Lung microvascular endothelial cell (primary cell): ENCODE data around the gene SLC11A1. TPM values are rescaled to one million over a fixed set of nuclear protein-coding genes. Genes with fewer than 3 reads are reported as not detected.

ENCODE experiments used
- DNase-seq, 2 donors: peaks; one replicate each; pipeline versions ENCODE4 v3.0.0 to v3.0.0-alpha.2; 2010; ENCODE audit warnings: low read depth in 2 of 2
- total RNA-seq: library from RNA; depleted of rRNA; stranded (reverse); fragments of >200 nt; gene quantifications from 2 replicates; pipeline ENCODE4 v1.2.1, GENCODE V29; 2014

The SLC11A1 gene, protein sequence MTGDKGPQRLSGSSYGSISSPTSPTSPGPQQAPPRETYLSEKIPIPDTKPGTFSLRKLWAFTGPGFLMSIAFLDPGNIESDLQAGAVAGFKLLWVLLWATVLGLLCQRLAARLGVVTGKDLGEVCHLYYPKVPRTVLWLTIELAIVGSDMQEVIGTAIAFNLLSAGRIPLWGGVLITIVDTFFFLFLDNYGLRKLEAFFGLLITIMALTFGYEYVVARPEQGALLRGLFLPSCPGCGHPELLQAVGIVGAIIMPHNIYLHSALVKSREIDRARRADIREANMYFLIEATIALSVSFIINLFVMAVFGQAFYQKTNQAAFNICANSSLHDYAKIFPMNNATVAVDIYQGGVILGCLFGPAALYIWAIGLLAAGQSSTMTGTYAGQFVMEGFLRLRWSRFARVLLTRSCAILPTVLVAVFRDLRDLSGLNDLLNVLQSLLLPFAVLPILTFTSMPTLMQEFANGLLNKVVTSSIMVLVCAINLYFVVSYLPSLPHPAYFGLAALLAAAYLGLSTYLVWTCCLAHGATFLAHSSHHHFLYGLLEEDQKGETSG
- under 0.01 and 0.20 TPM in 2 replicates for total RNA-seq

DNA sequence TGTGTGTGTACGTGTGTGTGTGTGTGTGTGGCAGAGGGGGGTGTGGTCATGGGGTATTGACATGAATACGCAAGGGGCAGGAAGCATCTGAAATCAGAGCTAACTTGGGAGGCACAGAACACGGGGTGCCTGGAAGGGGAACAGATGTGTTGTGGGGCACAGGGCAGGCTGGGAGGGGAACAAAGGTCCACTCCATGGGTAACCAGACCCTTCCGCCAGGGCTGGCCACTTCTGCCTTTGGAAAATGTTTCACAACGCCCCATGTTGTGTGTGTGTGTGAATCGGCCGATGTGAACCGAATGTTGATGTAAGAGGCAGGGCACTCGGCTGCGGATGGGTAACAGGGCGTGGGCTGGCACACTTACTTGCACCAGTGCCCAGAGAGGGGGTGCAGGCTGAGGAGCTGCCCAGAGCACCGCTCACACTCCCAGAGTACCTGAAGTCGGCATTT lies at the start of gene SLC11A1:
TSS of gene SLC11A1 (plus strand) at position 358 of the 451 bp plus-strand sequence. CDS start 96 bp downstream, outside the sequence.
- no peak for DNase-seq

DNA sequence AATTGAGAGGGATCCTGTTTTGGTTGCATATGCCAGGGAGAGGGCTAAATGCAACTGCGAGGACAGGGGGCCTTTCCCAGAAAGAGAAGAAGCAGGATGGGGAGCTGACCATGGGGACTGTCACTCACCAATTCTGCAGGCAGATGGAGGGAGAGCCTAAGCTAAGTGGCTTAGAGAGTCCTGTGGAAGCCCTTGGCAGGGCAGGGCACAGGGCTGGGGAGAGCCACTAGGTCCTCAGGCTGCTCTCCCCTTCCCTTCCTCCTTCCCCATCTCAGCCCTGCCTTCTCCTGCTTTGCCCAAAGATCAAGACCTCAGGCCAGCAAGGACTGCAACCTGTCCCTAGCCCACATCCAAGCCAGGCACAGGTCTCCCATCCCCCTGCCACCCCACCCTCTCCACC lies 49.8 kb upstream of the SLC11A1 start:
- no peak for DNase-seq

DNA sequence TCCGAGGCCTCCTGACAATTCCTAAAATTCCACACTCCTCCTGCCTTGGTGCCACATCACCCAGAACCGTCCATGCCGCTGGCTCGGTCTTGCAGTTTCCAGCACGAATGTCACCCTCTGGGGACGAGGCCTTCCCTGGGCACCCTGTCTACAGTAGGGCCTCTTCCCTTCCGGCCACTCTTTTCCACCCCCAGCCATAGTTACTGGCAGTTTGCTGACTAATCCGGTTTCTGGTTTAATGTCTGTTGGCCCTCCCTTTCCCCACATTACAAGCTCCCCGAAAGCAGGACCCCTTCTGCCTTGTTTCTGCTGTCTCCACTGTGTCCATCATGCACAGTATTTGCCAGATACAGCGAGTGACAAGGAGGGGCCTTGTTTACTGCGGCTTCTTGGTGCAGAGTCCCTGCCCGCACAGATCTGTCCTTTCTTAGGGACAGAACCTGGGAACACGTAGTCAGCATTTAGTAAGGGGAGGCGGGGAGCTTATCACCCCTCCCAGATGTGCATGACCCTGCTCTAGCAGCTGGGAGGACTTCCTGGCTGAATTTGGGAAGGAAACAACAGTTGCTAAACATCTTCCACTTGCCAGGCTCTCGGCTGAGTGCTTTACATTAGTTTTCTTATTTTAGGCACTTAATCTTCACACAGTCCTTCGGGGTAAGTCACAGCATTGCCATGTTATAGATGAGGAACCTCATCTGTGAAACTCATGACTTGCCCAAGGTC lies 49.0 kb upstream of the SLC11A1 start:
- DNase-seq = no peak

DNA sequence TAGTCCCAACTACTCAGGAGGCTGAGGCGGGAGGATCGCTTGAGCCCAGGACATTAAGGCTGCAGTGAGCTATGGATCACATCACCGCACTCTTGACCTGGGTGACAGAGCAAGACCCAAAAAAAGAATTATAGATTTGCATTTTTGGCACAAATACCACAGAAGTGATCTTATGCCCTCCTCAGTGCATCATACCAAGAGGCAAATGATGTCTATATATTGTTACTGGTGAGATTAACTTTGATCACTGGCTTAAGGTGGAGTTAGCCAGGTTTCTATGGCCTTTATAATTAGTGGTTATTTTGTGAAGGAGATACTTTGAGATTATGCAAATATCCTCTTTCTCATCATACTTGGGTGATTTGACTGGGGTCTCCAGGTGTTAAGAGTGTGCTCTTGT lies 47.5 kb upstream of the SLC11A1 start:
- no peak for DNase-seq

DNA sequence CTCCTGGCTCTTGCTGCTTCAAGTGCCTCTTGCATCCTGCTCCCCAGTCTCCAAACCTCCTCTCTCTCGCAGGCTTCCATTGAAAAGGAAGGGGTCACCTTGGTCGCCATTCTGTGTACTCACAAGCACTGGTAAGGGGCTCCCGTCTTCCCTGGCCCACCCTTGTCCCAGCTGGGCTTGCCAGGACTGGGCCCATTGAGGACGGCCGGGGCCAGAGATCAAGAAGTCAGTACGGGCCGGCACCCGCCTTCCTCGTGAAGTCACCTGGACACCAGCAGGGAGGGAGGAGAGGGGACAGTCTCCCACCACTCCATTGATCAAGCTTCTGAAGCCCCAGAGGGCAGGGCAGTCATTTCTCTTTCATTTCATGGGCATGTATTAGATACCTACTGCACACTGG lies 41.4 kb upstream of the SLC11A1 start:
- DNase-seq = no peak

DNA sequence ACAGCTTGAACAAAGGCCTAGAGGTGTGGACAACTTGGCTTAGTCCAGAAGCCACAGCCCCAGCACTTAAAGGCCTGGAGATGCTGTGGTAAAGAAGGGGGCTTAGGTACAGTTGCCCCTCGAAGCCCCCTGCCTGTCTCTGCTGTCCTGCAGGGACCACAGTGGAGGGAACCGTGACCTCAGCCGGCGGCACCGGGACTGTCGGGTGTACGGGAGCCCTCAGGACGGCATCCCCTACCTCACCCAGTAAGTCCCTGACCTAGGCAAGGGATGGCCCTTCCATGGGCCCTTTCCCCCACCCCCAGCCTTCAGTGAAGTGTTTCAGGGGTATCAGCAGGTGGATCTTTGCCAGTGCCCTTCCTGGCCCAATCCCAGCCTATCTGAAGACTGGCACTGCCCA lies 40.7 kb upstream of the SLC11A1 start:
- DNase-seq = no peak

DNA sequence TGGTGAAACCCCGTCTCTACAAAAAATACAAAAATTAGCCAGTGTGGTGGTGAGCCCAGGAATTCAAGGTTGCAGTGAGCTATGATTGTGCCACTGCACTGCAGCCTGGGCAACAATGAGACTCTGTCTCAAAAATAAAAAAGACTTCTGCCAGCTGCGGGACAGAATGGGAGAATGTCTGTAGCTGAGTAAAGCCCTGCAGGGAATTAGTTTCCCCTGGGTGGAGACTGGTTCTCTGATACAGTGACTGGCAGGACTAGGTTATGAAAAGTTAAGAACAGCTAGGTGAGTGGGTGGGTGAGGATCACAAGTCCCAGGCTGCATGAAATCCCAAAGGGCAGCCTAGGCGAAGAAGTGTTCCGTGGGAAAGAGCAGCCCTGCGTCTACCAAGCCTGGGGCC lies 39.2 kb upstream of the SLC11A1 start:
- DNase-seq = no peak

DNA sequence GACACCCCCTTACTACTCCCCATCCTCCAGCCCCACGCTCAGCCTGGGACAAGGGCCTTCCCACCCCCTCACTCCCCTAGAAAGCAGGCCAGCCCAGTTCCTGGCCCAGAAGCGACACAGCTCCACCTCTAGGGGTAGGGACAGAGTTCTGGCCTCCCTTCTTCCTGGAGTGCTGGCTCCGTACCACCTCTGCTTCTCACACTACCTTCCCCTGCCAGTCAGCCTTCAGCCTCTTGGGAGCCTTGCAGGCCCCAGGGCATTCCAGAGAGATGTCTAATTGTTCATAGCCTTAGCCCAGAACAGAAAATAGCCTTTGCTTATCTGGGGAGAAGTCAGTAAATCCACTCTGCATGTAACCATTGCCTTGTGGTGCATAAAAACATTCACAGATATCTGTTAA lies 38.5 kb upstream of the SLC11A1 start:
- DNase-seq = no peak

DNA sequence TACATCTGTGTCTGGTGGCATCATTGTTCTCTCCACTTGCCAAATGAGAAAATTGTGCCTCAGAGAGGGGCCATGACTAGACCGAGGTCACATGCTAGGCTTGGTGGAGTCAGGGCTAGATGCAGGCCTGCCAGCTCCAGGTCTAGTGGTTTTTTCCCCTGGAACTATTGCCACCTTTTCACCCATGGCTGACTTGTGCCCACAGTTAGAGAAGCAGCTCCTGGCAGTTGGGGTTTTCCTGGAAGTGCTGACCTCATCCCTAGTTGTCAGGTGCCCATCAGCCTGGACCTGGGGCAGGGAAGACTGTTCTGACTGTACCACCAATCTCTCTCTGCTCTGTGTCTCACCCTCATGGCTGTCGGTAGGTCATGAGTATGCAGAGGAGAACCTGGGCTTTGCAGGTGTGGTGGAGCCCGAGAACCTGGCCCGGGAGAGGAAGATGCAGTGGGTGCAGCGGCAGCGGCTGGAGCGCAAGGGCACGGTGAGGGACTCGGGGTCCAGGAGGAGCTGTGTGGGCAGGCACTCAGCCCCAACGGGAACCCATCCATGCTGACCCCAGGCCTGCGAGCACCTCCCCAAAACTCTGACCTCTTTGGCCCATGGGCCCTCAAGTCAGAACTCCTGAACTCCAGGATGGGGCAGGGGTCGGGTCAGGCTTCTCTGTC lies 37.9 kb upstream of the SLC11A1 start:
- DNase-seq = no peak

DNA sequence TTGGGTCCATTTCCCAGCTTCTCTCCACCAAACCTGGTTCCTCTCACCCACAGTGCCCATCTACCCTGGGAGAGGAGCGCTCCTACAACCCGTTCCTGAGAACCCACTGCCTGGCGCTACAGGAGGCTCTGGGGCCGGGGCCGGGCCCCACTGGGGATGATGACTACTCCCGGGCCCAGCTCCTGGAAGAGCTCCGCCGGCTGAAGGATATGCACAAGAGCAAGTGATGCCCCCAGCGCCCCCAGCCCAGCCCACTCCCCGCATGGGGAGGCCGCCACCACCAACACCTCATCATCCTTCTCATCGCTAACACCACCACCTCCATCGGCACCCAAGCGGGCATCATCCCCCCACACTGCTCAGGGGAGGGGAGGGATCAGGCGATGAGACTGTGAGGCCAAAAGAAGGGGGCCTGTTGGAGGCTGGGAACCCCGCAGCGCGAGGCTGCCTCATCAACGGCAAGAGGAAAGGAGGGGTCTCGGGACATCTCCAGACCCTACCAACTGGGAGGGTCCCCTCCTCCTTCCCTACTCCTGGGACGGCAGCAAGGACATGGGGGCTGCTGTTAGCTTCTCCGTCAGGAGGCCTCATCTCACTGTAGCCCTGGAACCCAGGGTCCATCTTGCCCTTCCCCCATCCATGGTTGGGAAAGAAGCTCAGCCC lies 37.2 kb upstream of the SLC11A1 start:
- no peak for DNase-seq

DNA sequence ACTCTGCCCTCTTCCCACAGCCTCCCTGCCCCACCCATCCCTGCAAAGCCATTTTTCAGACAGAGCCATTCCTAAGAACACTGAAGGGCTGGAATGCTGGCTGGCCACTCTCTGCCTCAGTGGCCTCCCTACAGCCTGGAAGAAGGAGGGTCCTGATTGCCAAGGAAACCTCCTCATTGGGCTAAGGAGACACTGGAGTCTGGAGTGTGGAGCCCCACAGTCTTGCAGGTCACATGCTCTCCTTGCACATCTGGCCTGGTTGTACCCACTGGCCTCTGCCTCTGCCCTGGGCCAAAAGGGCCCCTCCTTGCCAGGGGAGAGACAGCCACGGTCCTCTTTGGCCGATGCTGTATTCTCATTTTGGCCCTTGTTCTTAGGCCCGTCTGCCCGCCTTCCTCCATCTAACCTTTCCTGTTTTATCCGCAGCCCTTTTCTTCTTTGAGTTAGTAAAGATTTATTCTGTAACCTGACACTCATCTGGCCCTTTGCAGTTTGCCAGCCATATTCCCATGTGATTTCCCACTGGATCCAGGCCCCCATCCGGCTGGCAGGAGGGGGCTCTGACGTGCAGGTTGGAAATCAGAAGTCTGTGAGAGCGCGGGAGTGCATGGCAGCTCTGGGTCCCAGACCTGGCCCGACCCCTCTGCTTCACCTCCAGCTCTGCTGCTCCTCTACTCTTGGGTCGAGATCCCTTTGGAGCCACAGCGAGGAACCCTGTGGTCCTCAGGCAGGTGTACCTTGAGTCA lies 36.4 kb upstream of the SLC11A1 start:
- no peak for DNase-seq

DNA sequence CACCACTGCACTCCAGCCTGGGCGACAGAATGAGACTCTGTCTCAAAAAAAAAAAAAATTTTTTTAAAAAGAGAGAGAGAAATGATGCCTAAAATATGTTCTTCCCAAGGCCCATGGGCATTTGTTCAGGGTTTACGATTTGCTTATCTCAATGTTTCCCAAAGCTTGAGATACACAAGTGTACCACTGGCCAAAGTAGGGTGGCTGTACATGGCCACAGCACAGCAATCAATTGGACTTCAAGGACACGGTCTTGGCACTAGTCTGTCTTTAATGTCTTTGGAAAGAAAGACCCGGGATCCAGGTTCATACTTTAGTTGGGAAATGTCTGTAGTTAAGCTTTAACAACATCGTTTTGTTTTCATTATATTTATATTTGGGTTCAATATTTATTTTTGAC lies 34.9 kb upstream of the SLC11A1 start:
- DNase-seq = no peak

DNA sequence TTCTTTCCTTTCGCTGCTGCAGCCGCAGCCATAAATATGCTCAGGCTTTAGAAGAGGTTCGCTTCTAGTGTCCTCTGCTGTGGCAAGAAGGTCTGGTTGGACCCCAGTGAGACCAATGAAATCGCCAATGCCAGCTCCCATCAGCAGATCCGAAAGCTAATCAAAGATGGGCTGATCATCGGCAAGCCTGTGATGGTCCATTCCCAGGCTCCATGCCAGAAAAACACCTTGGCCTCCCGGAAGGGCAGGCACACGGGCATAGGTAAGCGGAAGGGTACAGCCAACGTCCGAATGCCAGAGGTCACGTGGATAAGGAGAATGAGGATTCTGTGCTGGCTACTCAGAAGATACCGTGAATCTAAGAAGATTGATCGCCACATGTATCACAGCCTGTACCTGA lies 28.0 kb upstream of the SLC11A1 start:
- DNase-seq = no peak

DNA sequence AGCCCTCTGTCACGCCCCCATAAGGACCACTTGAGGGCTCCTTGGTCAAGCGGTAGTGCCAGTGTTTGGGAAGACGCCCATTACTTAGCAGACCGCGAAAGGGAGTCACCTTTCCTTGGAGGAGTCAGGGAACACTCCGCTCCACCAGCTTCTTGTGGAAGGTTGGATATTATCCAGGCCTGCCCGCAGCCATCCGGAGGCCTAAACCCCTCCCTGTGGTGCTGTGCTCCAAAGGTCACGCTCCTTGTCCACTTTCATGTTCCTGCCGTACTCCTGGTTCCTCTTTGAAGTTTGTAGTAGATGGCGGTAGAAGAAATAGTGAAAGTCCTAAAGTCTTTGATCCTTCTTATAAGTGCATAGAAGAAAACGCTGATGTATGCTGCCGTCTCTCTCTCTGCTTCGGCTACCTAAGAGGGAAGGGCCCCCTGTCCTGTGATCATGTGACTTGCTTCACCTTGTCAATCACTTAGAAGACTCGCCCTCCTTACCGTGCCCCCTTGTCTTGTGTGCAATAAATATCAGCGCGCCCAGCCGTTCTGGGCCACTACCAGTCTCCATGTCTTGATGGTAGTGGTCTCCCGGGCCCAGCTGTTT lies 27.1 kb upstream of the SLC11A1 start:
- DNase-seq = no peak

DNA sequence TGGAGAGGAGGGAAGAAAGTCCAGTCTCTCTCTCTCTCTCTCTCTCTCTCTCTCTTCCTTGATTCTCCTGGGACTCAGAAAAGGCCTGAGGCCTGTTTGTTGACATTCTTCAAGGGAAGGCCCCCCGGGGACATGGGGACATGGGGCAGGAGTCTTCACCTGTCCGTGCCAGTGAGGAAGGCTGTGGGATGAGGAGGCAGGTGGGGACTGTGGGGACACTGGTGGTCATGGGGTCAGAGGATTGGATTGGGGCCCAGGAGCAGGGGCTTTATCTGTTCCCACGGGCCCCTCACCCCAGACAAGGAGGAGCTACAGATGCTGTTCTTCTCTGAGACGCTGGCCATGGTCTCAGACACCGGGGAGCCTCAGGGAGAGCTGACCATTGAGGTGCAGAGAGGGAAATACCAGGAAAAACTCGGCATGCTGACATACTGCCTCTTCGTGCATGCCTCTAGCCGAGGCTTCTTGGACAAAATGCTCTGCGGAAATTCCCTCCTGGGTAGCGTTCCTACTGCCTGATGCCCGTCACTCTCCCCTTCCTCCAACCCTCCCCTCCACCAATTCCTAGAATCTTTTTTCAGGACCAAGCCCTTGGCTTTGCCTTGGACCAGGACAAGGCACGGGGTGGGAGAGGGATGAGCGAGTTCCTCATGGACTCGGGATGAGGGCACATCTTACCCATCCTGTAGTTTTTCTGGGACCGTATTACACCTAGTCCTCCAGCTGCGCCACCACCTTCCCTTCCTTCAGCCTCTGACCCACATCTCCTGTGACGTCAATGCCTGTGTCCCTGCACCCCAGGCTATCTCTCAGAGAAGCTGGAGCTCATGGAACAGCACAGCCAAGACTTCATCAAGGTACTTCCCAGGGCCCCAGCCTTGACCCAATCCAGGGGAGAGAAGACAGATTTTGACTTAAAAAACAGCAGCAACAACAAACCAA lies 24.6 kb upstream of the SLC11A1 start:
- DNase-seq = no peak

DNA sequence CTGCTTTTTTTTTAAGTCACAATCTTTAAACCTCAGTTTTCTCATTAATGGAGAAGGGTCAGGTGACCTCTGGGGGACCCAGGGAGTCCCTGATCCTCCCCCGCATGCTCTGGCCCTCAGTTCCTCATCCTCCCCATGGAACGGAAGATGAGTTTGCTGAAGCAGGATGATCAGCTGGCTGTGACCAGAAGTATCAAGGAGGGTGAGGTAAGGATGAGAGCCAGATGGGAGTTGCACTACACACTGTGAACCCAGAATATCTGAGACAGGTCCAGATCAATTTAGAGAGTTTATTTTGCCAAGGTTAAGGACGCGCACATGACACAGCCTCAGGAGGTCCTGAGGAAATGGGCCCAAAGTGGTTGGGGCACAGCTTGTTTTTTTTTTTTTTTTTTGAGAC lies 21.6 kb upstream of the SLC11A1 start:
- no peak for DNase-seq

DNA sequence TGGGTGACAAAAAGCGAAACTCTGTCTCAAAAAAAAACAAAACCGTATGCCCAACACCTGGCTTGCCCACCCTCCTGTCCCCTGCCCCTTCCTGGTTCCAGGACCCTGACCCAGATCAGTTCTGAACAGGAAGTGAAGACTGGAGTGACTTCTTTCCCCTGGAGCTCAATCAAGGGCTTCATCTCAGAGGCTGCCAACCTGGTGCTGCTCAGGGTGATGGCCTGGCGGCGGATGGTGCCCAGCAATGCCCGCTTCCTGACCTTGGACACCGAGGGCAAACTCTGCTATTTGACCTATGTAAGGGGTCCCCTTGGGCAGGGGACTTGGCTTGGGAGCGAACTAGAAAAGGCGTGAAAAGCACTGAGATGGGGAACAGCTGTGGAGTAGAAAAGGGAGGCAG lies 19.5 kb upstream of the SLC11A1 start:
- no peak for DNase-seq

DNA sequence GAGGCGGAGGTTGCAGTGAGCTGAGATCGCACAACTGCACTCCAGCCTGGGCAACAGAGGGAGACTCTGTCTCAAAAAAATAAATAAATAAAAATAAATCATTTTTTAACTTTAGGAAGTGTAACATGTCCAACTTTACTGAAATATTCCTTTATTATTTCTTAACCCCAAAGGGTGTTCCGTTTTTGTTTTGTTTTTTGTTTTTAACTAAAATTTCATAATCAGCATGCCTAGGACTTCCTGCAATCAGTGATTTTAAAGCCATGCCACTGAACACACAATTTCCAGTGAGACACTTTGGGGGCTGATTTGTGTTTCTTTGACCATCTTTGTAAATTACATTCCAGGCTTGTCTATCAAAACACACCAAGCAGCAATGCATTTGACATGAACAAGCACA lies 18.3 kb upstream of the SLC11A1 start:
- no peak for DNase-seq

DNA sequence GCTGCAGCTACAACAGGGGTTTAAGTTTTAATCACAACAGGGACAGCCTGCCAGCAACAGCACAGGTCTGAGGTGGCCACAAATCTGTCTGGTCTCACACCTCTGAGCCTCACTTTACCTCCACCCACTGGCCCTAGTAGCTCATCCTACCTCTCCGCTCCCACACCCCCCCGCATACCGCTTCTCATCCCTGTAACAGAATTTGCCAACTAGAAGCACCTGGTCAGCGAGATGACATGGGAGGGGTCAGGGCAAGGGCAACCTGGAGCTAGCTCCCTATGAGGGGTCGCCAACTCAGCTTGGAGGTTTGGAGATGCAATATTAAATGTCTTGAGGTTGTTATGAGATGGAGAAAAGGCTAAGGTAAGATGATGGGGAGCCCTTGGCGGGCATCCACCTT lies 17.9 kb upstream of the SLC11A1 start:
- no peak for DNase-seq
